NOMO-1 (cell line): ENCODE data around the gene FAM193B.
A peak's percentile ranks its signal among the peaks of the same experiment; 100 is the strongest.
"Not testable (repeated sequence)": the region's sequence is repeated elsewhere in the genome, so short reads cannot be mapped to it uniquely, and the experiment has no call there.

Experiments used
- DNase-seq, 2 experiments: peaks; one replicate each; lab custom pipeline; 2025; ENCODE audit not compliant: unreplicated experiment in 2 of 2; lab: John Stamatoyannopoulos, UW

The FAM193B gene

DNA sequence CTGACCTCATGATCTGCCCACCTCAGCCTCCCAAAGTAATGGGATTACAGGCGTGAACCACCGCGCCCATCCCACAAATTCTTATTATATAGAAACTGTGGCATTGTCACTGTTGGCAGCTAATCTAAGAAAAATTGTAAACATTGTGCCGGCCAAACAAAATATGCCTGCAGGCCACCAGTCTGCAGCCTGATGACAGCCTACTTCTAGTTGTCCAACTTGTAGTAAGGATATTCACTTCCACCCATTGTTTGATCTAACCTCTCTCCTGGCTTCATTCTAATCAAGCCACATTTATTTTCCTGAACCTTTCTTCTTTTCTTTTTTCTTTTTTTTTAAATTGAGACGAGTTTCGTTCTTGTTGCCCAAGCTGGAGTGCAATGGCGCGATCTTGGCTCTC lies 24.0 kb upstream of the FAM193B start:
- DNase-seq = no peak

DNA sequence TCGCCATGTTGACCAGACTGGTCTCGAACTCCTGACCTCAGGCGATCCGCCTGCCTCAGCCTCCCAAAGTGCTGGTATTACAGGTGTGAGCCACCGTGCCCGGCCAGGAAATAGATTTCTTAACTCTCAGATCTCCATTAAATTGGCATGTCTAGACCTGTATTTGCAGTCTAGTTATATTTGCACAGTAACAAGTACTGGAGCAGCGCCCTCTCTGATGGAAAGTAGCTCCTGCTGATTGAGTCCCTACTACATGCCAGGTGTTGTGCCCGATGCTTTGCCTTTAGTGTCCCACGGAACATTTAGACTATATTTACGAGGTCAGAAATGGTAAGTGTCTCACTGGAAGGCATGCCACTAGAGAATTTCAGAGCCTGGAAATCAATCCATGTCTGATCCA lies 21.8 kb upstream of the FAM193B start:
- DNase-seq = no peak

- no peak for DNase-seq
Measured at GRCh38 chr5:177575488-177575887, 21.1 kb upstream of the FAM193B start.

DNA sequence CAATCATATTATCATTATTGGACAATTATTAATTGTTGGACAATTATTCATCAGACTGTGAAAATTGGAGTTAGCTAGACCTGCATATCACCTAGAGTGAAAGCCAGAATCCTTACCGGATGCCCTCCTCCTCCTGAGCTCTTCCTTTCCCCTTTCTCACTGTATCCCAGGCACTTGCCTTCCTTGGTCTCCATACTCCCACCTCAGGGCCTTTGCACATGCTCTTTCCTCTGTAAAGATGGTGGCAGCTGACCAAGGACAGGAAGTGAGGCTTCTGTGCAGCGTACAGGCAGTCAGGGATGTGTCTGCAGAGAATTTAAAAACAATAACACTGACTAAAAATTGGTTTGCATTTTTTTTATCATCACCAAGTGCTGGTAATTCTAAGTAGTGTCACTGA lies 15.5 kb upstream of the FAM193B start:
- DNase-seq = no peak

DNA sequence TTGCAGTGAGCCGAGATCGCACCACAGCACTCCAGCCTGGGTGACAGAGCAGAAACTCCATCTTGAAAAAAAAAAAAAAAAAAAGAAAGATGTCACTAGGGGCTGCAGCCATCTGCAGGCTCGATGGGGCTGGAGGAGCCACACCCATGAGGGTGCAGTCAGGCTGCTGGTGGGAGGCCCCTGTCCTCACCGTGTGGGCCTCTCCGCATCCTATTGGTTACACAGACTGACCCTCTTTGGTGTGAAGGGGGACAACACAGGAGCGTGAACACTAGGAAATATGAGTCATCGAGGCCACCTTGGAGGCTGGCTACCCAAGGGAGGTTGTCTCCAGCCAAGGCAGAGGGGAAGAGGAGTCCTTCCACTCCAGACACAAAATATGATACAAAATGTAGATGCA lies 14.0 kb upstream of the FAM193B start:
- DNase-seq = no peak

DNA sequence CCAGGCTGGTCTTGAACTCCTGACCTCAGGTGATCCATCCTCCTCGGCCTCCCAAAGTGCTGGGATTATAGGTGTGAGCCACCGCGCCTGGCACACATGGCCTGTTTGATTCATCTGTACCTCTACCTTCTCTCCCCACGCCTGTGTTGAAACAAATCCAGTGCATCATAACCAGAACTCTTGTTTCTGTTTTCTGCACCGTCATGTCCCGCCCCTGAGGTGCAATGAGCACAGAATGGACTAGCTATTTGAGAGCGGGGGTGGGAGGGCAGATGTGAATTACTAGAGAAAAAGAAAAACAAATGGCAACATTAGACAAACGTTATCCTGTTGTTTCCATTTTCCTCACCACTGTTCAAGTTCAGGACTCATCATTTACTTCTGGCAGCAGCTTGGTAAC lies 10.7 kb upstream of the FAM193B start:
- DNase-seq = no peak

- not testable (repeated sequence) for DNase-seq
Measured at GRCh38 chr5:177559446-177559941, 5.1 kb upstream of the FAM193B start.

DNA sequence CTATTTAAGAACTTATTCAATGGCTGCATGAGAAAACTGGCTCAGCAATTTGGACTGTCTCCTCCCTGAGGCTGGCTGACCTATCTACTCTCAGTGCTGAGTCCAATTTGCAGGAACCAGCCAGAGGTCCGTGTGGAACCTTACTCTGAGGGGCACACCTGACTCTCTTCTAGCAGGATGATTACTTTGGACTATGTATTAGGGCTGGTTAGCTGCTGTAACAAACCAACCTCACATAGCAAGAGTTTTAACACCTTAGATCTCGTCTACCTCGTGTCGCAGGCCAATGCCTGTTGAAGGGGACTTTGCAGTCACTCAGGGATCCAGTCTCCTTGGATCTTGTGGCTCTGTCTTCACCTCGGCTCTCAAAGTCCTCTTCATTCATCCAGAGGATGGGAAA lies 3.4 kb upstream of the FAM193B start:
- DNase-seq = no peak

DNA sequence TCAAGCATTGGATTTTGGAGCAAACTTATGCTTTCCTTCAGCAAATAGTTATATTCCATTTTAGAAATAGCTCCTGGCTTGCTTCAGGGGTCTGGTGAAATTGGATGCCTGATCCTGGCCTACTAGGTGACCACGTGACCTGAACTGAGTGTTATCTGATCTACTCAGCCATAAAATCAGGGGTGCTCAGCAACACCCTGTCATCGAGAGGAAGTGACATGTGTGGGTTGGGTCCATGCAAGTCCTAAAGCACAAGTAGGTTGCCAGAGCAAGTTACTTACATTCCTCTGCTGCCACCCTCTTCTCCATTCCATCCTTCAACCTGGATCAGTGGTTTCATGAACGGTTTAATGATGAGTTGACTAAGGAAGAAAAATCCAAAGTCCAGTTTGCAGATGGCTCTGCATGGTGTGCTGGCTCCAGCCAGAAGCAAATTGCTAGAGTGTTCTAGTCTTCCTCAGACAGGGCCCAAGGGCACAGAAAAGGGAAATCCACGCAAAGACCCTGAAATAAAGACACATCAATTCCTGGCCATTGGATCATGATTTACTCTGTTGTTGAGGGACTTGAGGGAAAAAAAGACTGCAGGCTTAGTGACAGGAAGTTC lies 2.8 kb upstream of the FAM193B start:
- no peak for DNase-seq

- no peak for DNase-seq
Measured at GRCh38 chr5:177555665-177556064, 1.3 kb upstream of the FAM193B start.

GRCh38 chr5:177555228-177555627 lies 865 bp upstream of the FAM193B start:
- DNase-seq = no peak

- no peak for DNase-seq
Measured at GRCh38 chr5:177553671-177554429, 513 bp downstream of the FAM193B start.

- no peak for DNase-seq
Measured at GRCh38 chr5:177552839-177553455, 1.4 kb downstream of the FAM193B start.

GRCh38 chr5:177550122-177550521 lies 4.2 kb downstream of the FAM193B start:
- DNase-seq = no peak

DNA sequence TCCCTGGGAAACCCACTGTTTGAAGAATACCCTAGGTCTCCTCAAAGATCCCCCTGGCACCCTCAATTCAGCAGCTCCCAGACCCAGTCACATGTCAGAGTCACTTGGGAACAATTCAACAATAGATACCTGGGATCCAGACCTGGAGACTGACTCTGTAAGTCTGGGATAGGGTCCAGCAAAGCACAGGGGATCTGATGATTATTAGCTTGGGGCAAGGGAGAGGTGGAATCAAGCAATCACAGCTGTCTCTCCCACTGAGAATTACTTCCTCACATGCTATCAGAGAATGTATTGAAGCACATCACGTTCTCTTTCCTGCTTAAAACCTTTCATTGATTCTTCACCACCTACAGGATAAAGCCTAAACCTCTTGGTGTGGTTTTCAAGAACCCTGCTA lies 5.9 kb downstream of the FAM193B start:
- DNase-seq = no peak

GRCh38 chr5:177547736-177548135 lies 6.6 kb downstream of the FAM193B start:
- no peak for DNase-seq

GRCh38 chr5:177546258-177546741 lies 8.1 kb downstream of the FAM193B start:
- peak; percentile 60 to 80 for DNase-seq

- peak; percentile 44 to 66 for DNase-seq
Measured at GRCh38 chr5:177545487-177546257, 8.7 kb downstream of the FAM193B start.

DNA sequence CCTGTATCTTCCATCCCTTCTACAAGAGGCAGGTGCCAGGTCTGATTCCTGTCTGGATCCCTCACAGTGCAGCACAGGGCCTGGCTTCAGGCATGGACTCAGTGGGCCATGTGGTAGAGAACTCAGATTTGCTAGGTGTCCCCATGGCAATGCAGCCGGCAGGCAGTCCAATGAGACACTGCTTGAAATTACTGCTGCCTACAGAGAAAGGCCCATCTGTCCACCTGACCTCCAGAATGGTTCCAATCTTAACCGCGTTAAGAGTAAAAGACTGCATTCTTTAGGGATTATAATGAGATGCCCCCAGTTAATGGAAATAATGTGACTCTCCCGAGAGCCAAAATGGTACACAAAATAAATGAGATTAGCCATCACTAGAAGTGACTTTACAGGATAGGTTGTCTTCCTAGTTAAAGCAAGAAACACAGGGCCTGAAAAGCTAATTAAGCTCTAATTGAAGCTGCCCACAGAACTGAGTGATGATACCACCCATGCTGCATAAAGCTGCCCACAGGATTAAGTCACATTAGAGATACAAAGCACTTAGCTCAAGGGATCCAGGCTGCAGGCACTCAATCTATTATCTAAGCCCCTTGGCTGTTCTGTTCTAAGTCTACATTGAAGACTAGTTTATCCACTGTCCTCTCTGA lies 11.4 kb downstream of the FAM193B start:
- no peak for DNase-seq

GRCh38 chr5:177540438-177540837 lies 13.9 kb downstream of the FAM193B start:
- DNase-seq = no peak

GRCh38 chr5:177539411-177539810 lies 15.0 kb downstream of the FAM193B start:
- no peak for DNase-seq
